Right lobe of liver (tissue), 4 donors: ENCODE results near the gene PRF1.
"Not testable (repeated sequence)": the region's sequence is repeated elsewhere in the genome, so short reads cannot be mapped to it uniquely, and the experiment has no call there.

Experiments used
- CTCF ChIP-seq, 4 donors: fragments of 200-600 bp in 3 of 4; fragments of 450-650 bp in 1 of 4; IDR thresholded peaks; one replicate each; pipeline versions ENCODE4 v1.5.1 to v1.8.0; 2016 to 2022; ENCODE audit warnings: antibody characterized with exemption in 4 of 4, mild to moderate bottlenecking in 2 of 4
- POLR2A ChIP-seq: fragments of 450-650 bp; IDR thresholded peaks from one replicate; pipeline ENCODE4 v1.6.1; 2017; ENCODE audit warnings: antibody characterized with exemption, mild to moderate bottlenecking
- donor health status: DM: no; HTN: no; CAD: no.
- donor health status: DM: no; HTN: no; CAD: no.
- donor health status: DM: no; HTN: yes; CAD: no.

- TF ChIP-seq CTCF (IDR thresholded peaks at IDR 0.05); POLR2A: not testable (repeated sequence)
Measured at GRCh38 chr10:70639640-70640383, 37.3 kb upstream of the PRF1 start.
